Vagina (tissue), 2 donors: ENCODE results near the gene SFXN1. TPM values are rescaled to one million over a fixed set of nuclear protein-coding genes. Genes with fewer than 3 reads are reported as not detected.

Source experiments
- DNase-seq, 2 donors: peaks; one replicate each; pipeline ENCODE4 v3.0.0-alpha.2; 2017; ENCODE audit errors: extremely low spot score in 2 of 2
- H3K27ac ChIP-seq: fragments of 200-600 bp; sonication (generic); one replicate; pipeline ENCODE4 v1.5.1; 2019
- H3K27me3 ChIP-seq: fragments of 200-600 bp; sonication (generic); one replicate; pipeline ENCODE4 v1.5.1; 2019
- H3K36me3 ChIP-seq, 2 donors: fragments of 200-600 bp; sonication (generic); one replicate each; pipeline ENCODE4 v1.5.1; 2017 to 2019
- H3K4me1 ChIP-seq: fragments of 200-600 bp; sonication (generic); one replicate; pipeline ENCODE4 v1.5.1; 2019
- H3K4me3 ChIP-seq, 2 donors: fragments of 200-600 bp; sonication (generic); 1 replicate in 1 of 2; 2 replicates in 1 of 2; pipeline ENCODE4 v1.5.1; 2016 to 2019
- H3K9me3 ChIP-seq: fragments of 200-600 bp; sonication (generic); one replicate; pipeline ENCODE4 v1.5.1; 2019
- POLR2A ChIP-seq, 2 donors: fragments of 450-650 bp; IDR thresholded peaks; one replicate each; pipeline ENCODE4 v1.6.1; 2017; ENCODE audit warnings: antibody characterized with exemption in 2 of 2, mild to moderate bottlenecking in 2 of 2, moderate library complexity in 2 of 2
- POLR2AphosphoS5 ChIP-seq, 2 donors: sonication (generic); formaldehyde crosslinking; IDR thresholded peaks; one replicate each; pipeline ENCODE4 v1.9.0; 2017; ENCODE audit warnings: antibody characterized with exemption in 2 of 2, mild to moderate bottlenecking in 2 of 2, low read depth in 1 of 2; ENCODE audit not compliant: insufficient read depth in 1 of 2
- intact Hi-C: fragments of 100-400 bp; cut with DNase I; formaldehyde crosslinking; loops from one replicate; pipeline ENCODE4 v1.15.1; 2023
- total RNA-seq: library from RNA; depleted of rRNA; stranded (reverse); fragments of >200 nt; gene quantifications from one replicate; pipeline ENCODE4 v1.2.3, GENCODE V29; 2016
- TF ChIP-seq, protein P1 (sequence below), 3 experiments: fragments of 450-650 bp in 2 of 3; fragments of 200-600 bp in 1 of 3; sonication (generic) in 1 of 3; IDR thresholded peaks; one replicate each; pipeline ENCODE4 v1.5.1; 2017 to 2019; ENCODE audit warnings: antibody characterized with exemption in 3 of 3, mild to moderate bottlenecking in 2 of 3, moderate library complexity in 2 of 3

Gene SFXN1
- total RNA-seq, 1 donor from 2014 or later = 88.6 TPM

- no peak for DNase-seq
- TF ChIP-seq POLR2A (IDR thresholded peaks at IDR 0.05) = no peak
- no peak for TF ChIP-seq POLR2AphosphoS5 (IDR thresholded peaks at IDR 0.05; ENCODE audit: insufficient read depth in 1 of 2, low read depth in 1 of 2)
- TF ChIP-seq, protein P1, sequence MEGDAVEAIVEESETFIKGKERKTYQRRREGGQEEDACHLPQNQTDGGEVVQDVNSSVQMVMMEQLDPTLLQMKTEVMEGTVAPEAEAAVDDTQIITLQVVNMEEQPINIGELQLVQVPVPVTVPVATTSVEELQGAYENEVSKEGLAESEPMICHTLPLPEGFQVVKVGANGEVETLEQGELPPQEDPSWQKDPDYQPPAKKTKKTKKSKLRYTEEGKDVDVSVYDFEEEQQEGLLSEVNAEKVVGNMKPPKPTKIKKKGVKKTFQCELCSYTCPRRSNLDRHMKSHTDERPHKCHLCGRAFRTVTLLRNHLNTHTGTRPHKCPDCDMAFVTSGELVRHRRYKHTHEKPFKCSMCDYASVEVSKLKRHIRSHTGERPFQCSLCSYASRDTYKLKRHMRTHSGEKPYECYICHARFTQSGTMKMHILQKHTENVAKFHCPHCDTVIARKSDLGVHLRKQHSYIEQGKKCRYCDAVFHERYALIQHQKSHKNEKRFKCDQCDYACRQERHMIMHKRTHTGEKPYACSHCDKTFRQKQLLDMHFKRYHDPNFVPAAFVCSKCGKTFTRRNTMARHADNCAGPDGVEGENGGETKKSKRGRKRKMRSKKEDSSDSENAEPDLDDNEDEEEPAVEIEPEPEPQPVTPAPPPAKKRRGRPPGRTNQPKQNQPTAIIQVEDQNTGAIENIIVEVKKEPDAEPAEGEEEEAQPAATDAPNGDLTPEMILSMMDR (IDR thresholded peaks at IDR 0.05) = no peak
- Histone ChIP-seq H3K9me3 (no peaks in the 10 kb centered on the region), H3K36me3 (no peaks in the 10 kb centered on the region), H3K4me1 (peaks cover 23% of the 10 kb centered on the region), H3K27me3 (no peaks in the 10 kb centered on the region), H3K27ac (no peak overlapping the region), H3K4me3 (no peak overlapping the region)
- intact Hi-C loops = no loop called here
These were observed 13.5 kb upstream of the SFXN1 start for GRCh38 chr5:175464942-175465233.

DNA sequence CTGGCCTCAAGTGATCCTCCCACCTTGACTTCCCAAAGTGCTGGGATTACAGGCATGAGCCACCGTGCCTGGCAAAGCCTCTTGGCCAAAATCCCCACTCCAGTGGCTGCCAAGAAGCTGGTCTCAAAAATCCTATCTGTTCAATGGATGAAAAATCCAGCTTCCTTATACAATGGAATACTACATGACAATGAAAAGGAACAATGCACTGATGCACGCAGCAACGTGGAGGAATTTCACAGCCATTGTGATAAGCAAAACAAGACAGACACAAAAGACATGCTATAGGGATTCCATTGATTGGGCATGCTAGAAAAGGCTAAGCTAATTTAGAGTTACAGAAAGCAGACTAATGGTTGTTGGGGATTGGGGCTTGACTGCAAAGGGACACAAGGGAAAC is 13.1 kb upstream of the SFXN1 start:
- intact Hi-C loops = no loop called here
- TF ChIP-seq POLR2AphosphoS5 (IDR thresholded peaks at IDR 0.05; ENCODE audit: insufficient read depth in 1 of 2, low read depth in 1 of 2) (no peak), POLR2A (IDR thresholded peaks at IDR 0.05) (no peak)
- TF ChIP-seq, protein P1 (IDR thresholded peaks at IDR 0.05) = no peak
- Histone ChIP-seq H3K4me3 (no peak overlapping the region), H3K9me3 (no peaks in the 10 kb centered on the region), H3K36me3 (no peaks in the 10 kb centered on the region), H3K27ac (no peak overlapping the region), H3K4me1 (peaks cover 23% of the 10 kb centered on the region), H3K27me3 (no peaks in the 10 kb centered on the region)
- no peak for DNase-seq

DNA sequence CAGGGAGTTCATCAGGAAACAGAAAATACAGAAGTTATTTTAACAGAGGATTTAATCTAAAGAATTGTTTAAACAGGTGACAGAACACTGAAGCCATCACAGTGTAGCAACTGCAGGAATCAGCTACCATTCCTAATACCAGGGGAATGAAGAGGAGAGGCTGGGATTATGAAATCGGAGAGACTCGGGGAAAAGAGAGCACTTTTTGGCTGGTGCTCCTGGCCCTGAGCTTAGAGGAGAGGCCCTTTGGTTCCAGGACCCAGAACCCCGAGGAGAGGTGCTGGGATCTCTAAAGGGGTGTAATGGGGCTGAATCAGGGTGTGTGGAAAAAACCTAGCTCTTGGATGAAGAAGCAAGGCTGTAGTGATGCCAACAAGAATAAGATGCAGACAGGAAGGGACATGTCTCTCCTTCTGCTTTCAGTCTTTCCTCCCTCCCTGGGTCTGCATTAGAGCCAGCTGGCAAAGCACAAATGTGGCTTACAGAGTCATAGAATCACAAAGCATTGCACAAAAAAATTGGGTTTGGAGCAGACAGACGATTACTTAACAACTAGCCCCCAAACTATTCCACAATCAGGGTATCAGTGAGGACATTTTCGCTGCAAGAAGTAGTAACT is 11.6 kb upstream of the SFXN1 start:
- H3K4me3 ChIP-seq = no peak overlapping the region
- intact Hi-C loops = no loop called here
- TF ChIP-seq POLR2AphosphoS5 (IDR thresholded peaks at IDR 0.05; ENCODE audit: insufficient read depth in 1 of 2, low read depth in 1 of 2) (peak in 1 of 2 donors; percentile 35), POLR2A (IDR thresholded peaks at IDR 0.05) (no peak)
- peaks cover 23% of the 10 kb centered on the region for H3K4me1 ChIP-seq
- H3K27ac ChIP-seq = peak overlapping the region; percentile 48
- peak in 1 of 2 donors; percentile 90 for DNase-seq
- H3K36me3 ChIP-seq = no peaks in the 10 kb centered on the region
- H3K9me3 ChIP-seq = no peaks in the 10 kb centered on the region
- H3K27me3 ChIP-seq = no peaks in the 10 kb centered on the region

GRCh38 chr5:175467983-175468690 is 10.2 kb upstream of the SFXN1 start:
- H3K36me3 ChIP-seq = no peaks in the 10 kb centered on the region
- TF ChIP-seq POLR2AphosphoS5 (IDR thresholded peaks at IDR 0.05; ENCODE audit: insufficient read depth in 1 of 2, low read depth in 1 of 2) (no peak), POLR2A (IDR thresholded peaks at IDR 0.05) (no peak)
- TF ChIP-seq, protein P1 (IDR thresholded peaks at IDR 0.05) = no peak
- no peaks in the 10 kb centered on the region for H3K9me3 ChIP-seq
- H3K4me1 ChIP-seq = peaks cover 23% of the 10 kb centered on the region
- H3K4me3 ChIP-seq = no peak overlapping the region
- no peaks in the 10 kb centered on the region for H3K27me3 ChIP-seq
- no peak for DNase-seq
- no peak overlapping the region for H3K27ac ChIP-seq
- intact Hi-C loops = no loop called here

DNA sequence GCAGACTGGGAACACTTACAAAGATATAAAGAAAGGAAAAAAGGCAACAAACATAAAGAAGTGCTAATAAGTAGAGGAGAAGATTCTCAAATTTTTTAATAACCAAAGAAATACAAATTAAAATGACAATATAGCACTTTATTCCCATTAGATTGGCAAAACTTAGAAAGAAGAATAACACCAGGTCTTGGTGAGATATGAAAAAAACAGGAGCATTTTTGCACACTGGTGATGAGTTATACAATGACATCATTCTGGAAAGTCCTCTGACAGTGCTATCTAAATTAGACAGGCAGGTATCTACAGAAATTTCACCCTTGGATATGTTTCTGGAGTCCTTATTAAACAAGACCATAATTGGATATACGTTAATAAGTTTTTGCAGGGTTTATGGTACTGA is 9.5 kb upstream of the SFXN1 start:
- no peak for DNase-seq
- Histone ChIP-seq H3K4me3 (no peak overlapping the region), H3K9me3 (no peaks in the 10 kb centered on the region), H3K27me3 (no peaks in the 10 kb centered on the region), H3K4me1 (peaks cover 23% of the 10 kb centered on the region), H3K27ac (no peak overlapping the region), H3K36me3 (no peaks in the 10 kb centered on the region)
- intact Hi-C loops = no loop called here
- TF ChIP-seq, protein P1 (IDR thresholded peaks at IDR 0.05) = no peak
- TF ChIP-seq POLR2A (IDR thresholded peaks at IDR 0.05) (no peak), POLR2AphosphoS5 (IDR thresholded peaks at IDR 0.05; ENCODE audit: insufficient read depth in 1 of 2, low read depth in 1 of 2) (no peak)
